GM12892 (cell line): Measurements from ENCODE around the gene E2F6.

Experiments
- POLR2A ChIP-seq: IDR thresholded peaks from 2 replicates; pipeline ENCODE4 v1.6.1; 2011; ENCODE audit warnings: low read depth, low read length, control low read depth
- POLR2AphosphoS5 ChIP-seq: IDR thresholded peaks from 2 replicates; pipeline ENCODE4 v1.6.1; 2011; ENCODE audit warnings: low read depth, low read length, control low read depth
- TAF1 ChIP-seq: IDR thresholded peaks from 2 replicates; pipeline ENCODE4 v1.6.1; 2011; ENCODE audit warnings: low read depth, mild to moderate bottlenecking, control low read depth, low read length, borderline replicate concordance

DNA sequence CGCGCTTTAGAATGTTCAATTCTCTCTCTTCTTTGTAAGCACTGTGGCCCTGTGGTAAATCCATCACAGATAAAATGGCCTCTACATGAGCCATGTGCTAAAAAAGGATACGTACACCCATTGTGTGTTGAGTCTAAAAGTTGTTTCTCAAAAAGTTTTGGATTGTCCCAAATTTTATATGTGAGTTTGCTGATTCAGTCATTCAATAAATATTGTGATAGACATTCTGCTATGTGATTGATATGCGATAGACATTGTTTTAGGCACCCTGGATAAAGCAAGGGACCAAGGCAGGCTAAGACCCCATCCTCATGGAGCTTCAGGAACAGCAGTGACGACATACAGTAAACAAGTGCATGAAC lies 53.5 kb downstream of the E2F6 start:
- no peak for TF ChIP-seq POLR2A
- TF ChIP-seq POLR2AphosphoS5: no peak
- TF ChIP-seq TAF1: no peak
